ENCODE measurements around the gene CXCR5.
"Not testable (repeated sequence)": the region's sequence is repeated elsewhere in the genome, so short reads cannot be mapped to it uniquely, and the experiment has no call there.

Gene CXCR5

DNA sequence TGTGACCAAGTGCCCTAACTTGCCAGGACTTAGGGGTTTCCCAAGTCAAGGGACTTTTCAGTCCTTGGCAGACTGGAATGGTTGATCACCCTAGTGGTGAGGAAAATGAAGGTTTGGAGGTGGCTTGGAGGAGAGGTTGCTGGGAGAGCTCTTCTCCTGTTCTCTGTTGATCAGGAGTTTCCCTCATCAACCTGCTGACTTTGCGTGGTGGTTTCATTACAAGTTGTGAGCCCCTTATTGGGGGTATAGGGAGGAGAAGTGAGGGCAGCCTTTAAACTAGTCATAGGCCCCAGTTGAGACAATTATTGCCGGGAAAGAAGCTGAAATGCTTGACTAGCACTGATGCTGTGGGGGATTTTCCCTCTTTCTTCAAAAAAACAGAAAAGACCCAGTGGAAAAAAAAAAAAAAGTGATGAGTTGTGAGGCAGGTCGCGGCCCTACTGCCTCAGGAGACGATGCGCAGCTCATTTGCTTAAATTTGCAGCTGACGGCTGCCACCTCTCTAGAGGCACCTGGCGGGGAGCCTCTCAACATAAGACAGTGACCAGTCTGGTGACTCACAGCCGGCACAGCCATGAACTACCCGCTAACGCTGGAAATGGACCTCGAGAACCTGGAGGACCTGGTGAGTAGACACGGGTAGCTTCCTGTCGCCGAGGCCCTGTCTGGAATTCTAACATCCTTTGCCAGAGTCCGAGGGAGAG, at the start of gene CXCR5:
TSS of gene CXCR5 (plus strand) at position 525 of the 704 bp plus-strand sequence. CDS start at position 575, 50 bp downstream.
- H3K4me3 ChIP-seq (ENCODE audit: low read depth, low read length): no peak within 1 kb of the TSS
- TF ChIP-seq, protein P1, sequence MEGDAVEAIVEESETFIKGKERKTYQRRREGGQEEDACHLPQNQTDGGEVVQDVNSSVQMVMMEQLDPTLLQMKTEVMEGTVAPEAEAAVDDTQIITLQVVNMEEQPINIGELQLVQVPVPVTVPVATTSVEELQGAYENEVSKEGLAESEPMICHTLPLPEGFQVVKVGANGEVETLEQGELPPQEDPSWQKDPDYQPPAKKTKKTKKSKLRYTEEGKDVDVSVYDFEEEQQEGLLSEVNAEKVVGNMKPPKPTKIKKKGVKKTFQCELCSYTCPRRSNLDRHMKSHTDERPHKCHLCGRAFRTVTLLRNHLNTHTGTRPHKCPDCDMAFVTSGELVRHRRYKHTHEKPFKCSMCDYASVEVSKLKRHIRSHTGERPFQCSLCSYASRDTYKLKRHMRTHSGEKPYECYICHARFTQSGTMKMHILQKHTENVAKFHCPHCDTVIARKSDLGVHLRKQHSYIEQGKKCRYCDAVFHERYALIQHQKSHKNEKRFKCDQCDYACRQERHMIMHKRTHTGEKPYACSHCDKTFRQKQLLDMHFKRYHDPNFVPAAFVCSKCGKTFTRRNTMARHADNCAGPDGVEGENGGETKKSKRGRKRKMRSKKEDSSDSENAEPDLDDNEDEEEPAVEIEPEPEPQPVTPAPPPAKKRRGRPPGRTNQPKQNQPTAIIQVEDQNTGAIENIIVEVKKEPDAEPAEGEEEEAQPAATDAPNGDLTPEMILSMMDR (IDR thresholded peaks at IDR 0.05; ENCODE audit: borderline replicate concordance, insufficient read depth, low read depth, low read length): no peak

DNA sequence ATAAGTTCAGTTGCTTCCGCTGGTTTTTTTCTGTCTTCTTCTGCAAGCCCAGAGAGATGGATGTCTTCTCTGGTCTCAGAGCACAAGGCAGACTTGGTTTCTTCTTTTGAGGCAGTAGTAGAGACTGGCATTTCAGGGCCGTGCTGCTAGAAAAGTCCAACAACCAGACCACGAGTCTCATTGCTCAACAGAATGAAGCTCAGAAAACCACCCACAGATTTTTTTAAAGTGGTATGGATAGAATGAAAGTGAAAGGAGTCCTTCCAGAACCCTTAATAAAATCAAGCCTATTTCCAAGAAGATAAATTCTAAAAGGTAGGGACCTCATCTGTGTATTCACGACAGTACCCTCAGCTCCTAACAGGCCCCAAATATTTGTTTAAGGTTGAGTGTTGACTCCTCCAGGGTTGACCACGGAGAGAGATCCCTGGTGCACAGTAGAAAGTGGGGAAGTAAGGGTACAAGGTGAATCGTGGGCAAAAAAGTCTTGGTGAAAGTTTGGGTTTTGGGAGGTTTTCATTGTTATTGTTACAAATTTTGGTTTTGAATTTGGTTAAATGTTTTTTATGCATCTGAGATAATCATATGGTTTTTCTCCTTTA, 49.2 kb upstream of the CXCR5 start:
- TF ChIP-seq, protein P1 (IDR thresholded peaks at IDR 0.05; ENCODE audit: borderline replicate concordance, insufficient read depth, low read depth, low read length): no peak
- no peak overlapping the region for H3K4me3 ChIP-seq (ENCODE audit: low read depth, low read length)

GRCh38 chr11:118837868-118838267, 45.8 kb upstream of the CXCR5 start:
- H3K4me3 ChIP-seq (ENCODE audit: low read depth, low read length): no peak overlapping the region
- TF ChIP-seq, protein P1 (IDR thresholded peaks at IDR 0.05; ENCODE audit: borderline replicate concordance, insufficient read depth, low read depth, low read length): no peak

DNA sequence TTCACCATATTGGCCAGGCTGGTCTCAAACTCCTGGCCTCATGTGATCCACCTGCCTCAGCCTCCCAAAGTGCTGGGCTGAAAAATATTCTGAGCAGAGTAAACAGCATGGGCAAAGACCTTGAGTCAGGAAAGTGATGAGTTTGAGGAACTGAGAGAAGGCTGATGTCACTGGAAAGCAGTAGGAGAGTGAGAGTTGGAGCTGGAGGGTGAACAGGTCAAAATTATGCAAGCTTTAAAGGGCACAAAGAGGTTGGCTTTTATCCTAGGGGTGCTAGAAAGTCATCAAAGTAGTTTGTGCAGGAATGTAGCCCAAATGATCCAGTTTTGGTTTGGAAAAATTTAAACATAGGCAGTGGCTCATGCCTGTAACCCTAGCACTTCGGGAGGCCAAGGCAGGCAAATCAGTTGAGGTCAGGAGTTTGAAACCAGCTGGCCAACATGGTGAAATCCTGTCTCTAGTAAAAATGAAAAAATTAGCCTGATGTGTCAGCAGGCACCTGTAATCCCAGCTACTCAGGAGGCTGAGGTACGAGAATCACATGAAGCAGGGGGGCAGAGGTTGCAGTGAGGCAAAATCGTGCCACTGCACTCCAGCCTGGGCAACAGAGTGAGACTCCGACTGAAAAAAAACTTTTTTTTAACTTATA, 44.7 kb upstream of the CXCR5 start:
- no peak overlapping the region for H3K4me3 ChIP-seq (ENCODE audit: low read depth, low read length)
- TF ChIP-seq, protein P1 (IDR thresholded peaks at IDR 0.05; ENCODE audit: borderline replicate concordance, insufficient read depth, low read depth, low read length): no peak

DNA sequence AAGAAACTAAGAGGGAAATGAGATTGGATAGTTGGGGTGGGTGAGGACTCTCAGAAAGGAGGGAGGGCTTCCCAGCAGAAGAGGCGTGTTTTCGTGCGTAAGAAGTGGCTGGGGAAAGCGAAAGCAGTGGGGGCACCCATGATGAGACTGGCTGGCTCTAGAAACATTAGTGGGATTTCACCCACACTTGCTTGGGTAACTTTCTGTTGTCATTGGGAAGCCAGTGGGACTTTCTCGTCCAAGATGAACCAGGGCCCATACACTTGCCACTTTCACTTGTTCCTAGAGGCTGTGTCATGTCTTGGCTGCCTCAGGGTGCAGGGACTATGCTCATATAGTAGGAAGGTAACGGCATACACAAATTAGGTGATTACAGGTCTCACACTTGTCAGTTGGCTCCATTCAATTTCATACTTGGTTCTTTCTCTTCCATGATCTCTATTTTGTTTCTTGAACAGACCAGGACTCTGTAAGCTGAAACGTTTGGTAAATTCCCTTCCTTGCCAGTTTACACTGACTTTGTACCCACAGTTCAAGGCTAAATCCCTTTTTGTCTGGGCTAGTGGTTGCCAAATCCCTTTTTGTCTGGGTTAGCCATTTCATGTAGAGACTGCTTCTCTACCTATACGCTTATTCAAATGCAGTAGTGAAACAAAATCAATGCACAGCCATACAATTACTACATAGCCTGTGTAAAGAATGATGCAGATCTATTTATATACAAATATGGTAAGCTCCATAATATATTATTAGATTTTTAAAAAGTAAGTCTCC, 42.0 kb upstream of the CXCR5 start:
- peak overlapping the region; percentile 8 for H3K4me3 ChIP-seq (ENCODE audit: low read depth, low read length)
- TF ChIP-seq, protein P1 (IDR thresholded peaks at IDR 0.05; ENCODE audit: borderline replicate concordance, insufficient read depth, low read depth, low read length): no peak

- no peak overlapping the region for H3K4me3 ChIP-seq (ENCODE audit: low read depth, low read length)
- TF ChIP-seq, protein P1 (IDR thresholded peaks at IDR 0.05; ENCODE audit: borderline replicate concordance, insufficient read depth, low read depth, low read length): no peak
These were observed 41.3 kb upstream of the CXCR5 start for GRCh38 chr11:118842369-118842768.

GRCh38 chr11:118842843-118843242, 40.8 kb upstream of the CXCR5 start:
- H3K4me3 ChIP-seq (ENCODE audit: low read depth, low read length): not testable (repeated sequence)

Measured in GM12875 (cell line).